HG02981 (cell line): Measurements from ENCODE around the gene ATP2B2.

ENCODE experiments used
- ATAC-seq: cut with Tn5 transposase; IDR thresholded peaks from one replicate; pipeline ENCODE4 v1.9.1; 2021; ENCODE audit warnings: mild to moderate bottlenecking, moderate library complexity; ENCODE audit not compliant: unreplicated experiment

The ATP2B2 gene

GRCh38 chr3:10530241-10530640, 24.9 kb upstream of the ATP2B2 start:
- ATAC-seq = no peak

DNA sequence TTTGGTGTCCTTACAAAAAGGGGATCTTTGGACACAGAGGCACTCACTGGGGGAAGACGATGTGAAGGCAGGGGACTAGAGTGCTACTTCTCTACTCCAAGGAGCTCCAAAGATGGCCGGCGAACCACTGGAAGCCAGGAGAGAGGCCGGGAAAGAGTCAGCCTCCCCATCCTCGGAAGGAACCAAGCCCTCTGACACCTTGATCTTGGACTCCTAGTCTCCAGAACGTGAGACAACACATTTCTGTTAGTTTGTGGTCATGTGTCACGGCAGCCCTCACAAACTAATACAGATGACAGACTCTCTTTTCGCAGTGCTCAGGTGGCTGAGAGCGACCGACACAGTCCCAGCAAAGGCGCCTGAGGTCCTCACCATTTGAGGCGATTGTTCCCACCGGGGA, 24.4 kb upstream of the ATP2B2 start:
- no peak for ATAC-seq

- ATAC-seq = no peak
Observed at GRCh38 chr3:10528046-10528445, 22.7 kb upstream of the ATP2B2 start.

- ATAC-seq = no peak
Observed at GRCh38 chr3:10527295-10528001, 22.1 kb upstream of the ATP2B2 start.

GRCh38 chr3:10526366-10526765, 21.0 kb upstream of the ATP2B2 start:
- no peak for ATAC-seq

- ATAC-seq = no peak
Observed at GRCh38 chr3:10524799-10525301, 19.5 kb upstream of the ATP2B2 start.

DNA sequence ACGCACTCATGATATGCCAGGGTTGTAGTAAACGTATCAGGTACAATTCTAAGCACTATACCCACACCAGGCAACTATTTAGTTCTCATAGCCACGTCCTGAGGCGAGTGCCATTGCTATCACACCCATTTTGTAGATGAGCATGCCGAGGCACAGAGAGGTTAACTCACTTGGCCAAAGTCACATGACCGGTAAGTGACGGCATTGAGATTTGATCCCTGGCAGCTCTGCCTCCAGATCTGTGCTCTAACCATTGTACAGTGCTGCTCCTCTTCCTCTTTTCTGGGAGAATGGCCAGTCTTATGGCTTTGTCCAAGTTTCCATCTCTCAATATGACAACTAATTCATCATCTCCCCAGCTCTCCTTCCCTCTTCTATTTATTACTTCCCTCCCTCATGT, 18.9 kb upstream of the ATP2B2 start:
- ATAC-seq = no peak

- no peak for ATAC-seq
Observed at GRCh38 chr3:10523561-10523960, 18.2 kb upstream of the ATP2B2 start.

DNA sequence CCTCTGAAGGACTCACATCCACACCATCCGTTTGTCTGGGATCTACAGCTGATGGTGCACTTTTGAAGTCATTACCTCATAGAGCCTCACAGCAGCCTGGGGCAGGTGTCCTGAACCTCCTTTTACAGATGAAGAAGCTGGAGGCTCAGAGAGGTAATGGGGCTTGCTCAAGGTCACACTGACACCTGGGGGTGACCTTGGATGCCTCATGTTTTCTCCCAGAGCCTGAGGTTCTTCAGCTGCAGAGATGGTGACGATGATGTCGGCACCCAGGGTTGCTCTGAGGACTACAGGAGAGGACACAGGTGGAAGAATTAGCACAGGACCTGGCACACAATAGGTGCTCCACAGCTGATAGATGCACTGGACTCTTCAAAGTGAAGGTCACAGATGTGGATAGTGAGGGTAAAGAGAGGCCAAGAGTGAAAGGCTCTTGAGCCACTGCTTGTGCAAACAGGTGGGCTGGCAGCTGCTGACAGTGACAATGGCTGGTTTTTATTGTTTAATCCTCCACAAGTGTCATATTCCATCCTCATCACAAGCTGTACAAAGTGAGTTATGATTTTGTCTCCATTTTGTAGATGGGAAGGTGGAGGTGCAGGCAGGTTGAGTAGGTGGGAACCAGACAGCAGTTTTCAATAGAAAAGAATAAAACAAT, 17.4 kb upstream of the ATP2B2 start:
- no peak for ATAC-seq

DNA sequence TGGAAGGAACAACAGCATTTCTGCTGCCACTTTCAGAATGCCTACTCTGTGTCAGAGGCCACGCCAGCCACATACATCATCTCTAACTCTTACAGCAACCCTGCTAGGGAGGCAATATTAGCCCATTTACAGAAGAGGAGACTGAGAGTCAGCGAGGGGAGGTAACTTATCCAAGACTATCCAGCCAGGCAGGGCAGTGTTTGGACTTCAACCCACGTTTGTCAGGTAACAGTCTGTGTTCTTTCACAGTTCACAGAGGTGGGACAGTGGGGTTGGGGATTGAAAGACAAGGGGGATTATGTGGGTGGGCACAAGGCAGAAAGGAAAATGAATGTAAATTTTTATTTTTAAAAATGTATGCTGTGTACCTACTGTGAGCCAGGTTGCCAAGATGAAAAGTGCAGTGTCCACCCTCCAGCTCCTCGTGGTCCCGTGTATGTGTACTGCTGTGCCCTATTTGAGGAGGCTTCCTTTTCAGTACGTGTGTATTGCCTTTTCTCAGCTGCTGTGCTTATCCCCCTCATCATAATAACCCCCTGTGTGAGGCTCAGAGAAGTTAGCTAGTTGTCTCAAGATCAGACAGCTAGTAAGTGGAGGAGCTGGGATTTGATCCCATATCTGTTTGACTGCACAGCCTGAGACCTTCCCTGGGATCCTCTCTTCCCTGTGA, 16.5 kb upstream of the ATP2B2 start:
- no peak for ATAC-seq

DNA sequence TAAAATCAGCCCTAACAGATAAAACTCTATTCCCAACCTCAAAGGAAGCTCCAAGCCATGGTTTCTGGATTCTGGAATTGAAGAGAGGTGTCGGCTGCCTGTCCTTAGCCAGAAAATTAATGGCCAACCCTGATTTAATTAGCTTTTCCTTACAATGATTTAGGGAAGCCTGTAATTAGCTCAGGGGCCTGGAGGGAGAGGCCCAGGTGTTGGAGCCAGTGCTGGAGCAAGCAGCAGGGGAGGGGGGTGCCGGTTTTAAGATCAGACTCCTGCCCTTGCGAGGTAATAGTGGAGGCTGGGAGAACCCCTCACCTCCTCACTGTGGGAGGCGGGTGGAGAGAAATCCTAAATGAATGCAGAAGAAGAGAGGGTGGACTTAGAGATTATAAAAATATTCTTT, 14.7 kb upstream of the ATP2B2 start:
- no peak for ATAC-seq

GRCh38 chr3:10519236-10519635, 13.8 kb upstream of the ATP2B2 start:
- no peak for ATAC-seq

DNA sequence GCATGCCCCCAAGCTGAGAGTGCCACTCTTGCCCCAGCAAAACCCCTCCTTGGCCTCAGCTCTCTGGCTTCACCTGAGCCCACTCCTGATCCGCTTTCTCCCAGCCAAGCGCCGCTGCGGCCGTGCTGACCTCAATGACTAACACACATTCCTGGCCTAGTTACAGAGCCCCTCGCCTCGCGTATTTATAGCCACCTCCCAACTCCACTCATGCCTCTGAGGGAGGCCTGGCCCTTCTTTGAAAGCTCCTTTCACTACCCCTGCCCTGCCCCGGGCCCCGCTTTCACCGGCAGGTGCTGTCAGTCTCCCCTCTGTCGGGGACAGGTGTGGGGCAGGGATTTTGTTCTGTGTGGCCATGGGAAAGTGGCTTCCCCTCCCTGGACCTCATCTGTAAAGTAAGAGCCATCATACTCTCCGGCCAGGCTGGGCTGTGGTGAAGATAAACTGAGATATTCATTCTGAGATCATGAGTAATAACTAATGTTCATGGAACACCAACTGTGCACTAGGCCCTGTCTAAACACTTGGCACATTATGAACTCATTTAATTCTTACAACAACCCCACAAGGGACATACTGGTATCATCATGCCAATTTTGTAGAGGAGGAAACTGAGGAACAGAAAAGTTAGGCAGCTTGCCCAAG, 13.2 kb upstream of the ATP2B2 start:
- ATAC-seq = no peak

GRCh38 chr3:10517627-10518026, 12.2 kb upstream of the ATP2B2 start:
- ATAC-seq = no peak

GRCh38 chr3:10516544-10517452, 11.4 kb upstream of the ATP2B2 start:
- no peak for ATAC-seq

GRCh38 chr3:10515884-10516495, 10.6 kb upstream of the ATP2B2 start:
- no peak for ATAC-seq

- no peak for ATAC-seq
Observed at GRCh38 chr3:10515396-10515795, 10.0 kb upstream of the ATP2B2 start.

DNA sequence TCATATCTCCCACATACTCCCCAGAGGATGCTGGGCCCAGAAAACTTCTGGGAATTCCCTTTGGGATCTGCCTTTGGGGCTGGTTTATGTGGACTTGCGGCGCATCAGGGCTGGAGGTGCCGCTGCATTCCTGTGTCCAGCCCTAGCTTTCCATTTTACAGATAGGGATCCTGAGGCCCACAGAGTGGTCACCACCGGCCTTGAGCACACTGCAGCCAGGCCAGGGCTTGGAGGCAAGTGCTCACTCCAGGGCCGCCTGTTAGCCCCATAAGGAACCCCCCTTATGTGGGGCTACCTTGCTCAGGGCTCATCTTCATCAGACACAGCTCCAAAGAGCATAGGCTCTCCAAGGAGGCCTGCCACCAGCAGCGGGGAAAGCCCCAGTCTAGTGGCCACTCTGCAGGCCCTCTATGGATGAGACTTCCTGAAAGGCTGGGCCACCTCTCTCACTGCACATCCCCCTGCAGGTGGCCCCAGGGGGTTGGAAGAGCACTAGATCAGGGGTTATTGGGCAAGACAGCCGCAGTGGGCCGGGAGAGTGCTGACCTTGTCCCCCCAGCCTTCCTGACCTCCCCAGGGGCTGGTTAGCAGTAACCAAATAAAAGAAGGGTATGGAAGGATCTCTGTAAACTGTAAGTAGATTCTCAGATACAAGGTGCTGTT, 9.2 kb upstream of the ATP2B2 start:
- no peak for ATAC-seq

- no peak for ATAC-seq
Observed at GRCh38 chr3:10513306-10513705, 7.9 kb upstream of the ATP2B2 start.

- ATAC-seq = no peak
Observed at GRCh38 chr3:10512687-10513086, 7.3 kb upstream of the ATP2B2 start.
